Neural progenitor cell (in vitro differentiated cells): Measurements from ENCODE around the gene CSHL1. TPM values are rescaled to one million over a fixed set of nuclear protein-coding genes. Genes with fewer than 3 reads are reported as not detected.

Experiments used
- DNase-seq: peaks from one replicate; pipeline ENCODE4 v3.0.0-alpha.2; 2016; ENCODE audit warnings: low spot score
- H2AFZ ChIP-seq: fragments of 200-600 bp; sonication (generic); replicated peaks from 2 replicates; pipeline ENCODE4 v1.6.1; 2016; ENCODE audit warnings: antibody characterized with exemption
- H3F3A ChIP-seq: fragments of 200-600 bp; sonication (generic); 2 replicates; pipeline ENCODE4 v1.6.1; 2016; ENCODE audit warnings: antibody characterized with exemption, low read depth
- H3K27ac ChIP-seq: fragments of 200-600 bp; sonication (generic); 2 replicates; pipeline ENCODE4 v1.5.1; 2016; ENCODE audit warnings: mild to moderate bottlenecking
- H3K27me3 ChIP-seq: fragments of 200-600 bp; sonication (generic); 2 replicates; pipeline ENCODE4 v1.6.1; 2016; ENCODE audit warnings: mild to moderate bottlenecking, moderate library complexity
- H3K36me3 ChIP-seq: fragments of 200-600 bp; sonication (generic); 2 replicates; pipeline ENCODE4 v1.5.1; 2016
- H3K4me1 ChIP-seq: fragments of 200-600 bp; sonication (generic); 2 replicates; pipeline ENCODE4 v1.6.1; 2016; ENCODE audit warnings: mixed run types
- H3K4me2 ChIP-seq: fragments of 200-600 bp; sonication (generic); 2 replicates; pipeline ENCODE4 v1.6.1; 2016
- H3K4me3 ChIP-seq: fragments of 200-600 bp; sonication (generic); 2 replicates; pipeline ENCODE4 v1.5.1; 2016
- H3K79me2 ChIP-seq: fragments of 200-600 bp; sonication (generic); 2 replicates; pipeline ENCODE4 v1.6.1; 2016; ENCODE audit warnings: low read depth
- H3K9ac ChIP-seq: fragments of 200-600 bp; sonication (generic); 2 replicates; pipeline ENCODE4 v1.6.1; 2016
- H3K9me3 ChIP-seq: fragments of 200-600 bp; sonication (generic); 2 replicates; pipeline ENCODE4 v1.5.1; 2016; ENCODE audit warnings: low read depth
- H4K20me1 ChIP-seq: fragments of 200-600 bp; sonication (generic); 2 replicates; pipeline ENCODE4 v1.6.1; 2016; ENCODE audit warnings: low read depth
- H3K27ac Mint-ChIP-seq: 3 replicates; pipeline ENCODE4 v1.8.0; 2021; ENCODE audit warnings: mixed read lengths
- H3K27me3 Mint-ChIP-seq: 2 replicates; pipeline ENCODE4 v1.8.0; 2022; ENCODE audit warnings: low read depth, mild to moderate bottlenecking, inconsistent platforms, moderate library complexity, mixed read lengths; ENCODE audit not compliant: insufficient read depth
- H3K36me3 Mint-ChIP-seq: 3 replicates; pipeline ENCODE4 v1.8.0; 2021; ENCODE audit warnings: mixed read lengths
- H3K4me1 Mint-ChIP-seq: 3 replicates; pipeline ENCODE4 v1.8.0; 2021; ENCODE audit warnings: mixed read lengths
- H3K4me3 Mint-ChIP-seq: 3 replicates; pipeline ENCODE4 v1.8.0; 2021; ENCODE audit warnings: mild to moderate bottlenecking, moderate library complexity, mixed read lengths
- H3K9me3 Mint-ChIP-seq: 3 replicates; pipeline ENCODE4 v1.8.0; 2020; ENCODE audit warnings: mixed read lengths
- CTCF ChIP-seq: fragments of 200-600 bp; sonication (generic); IDR thresholded peaks from 2 replicates; pipeline ENCODE4 v1.5.1; 2017; ENCODE audit warnings: antibody characterized with exemption, mild to moderate bottlenecking
- EZH2 ChIP-seq: fragments of 200-600 bp; sonication (generic); IDR thresholded peaks from 2 replicates; pipeline ENCODE4 v1.6.1; 2017; ENCODE audit warnings: antibody characterized with exemption, mild to moderate bottlenecking, moderate library complexity
- EZH2phosphoT487 ChIP-seq: fragments of 200-600 bp; sonication (generic); IDR thresholded peaks from 2 replicates; pipeline ENCODE4 v1.6.1; 2017; ENCODE audit warnings: antibody characterized with exemption
- total RNA-seq: library from RNA; depleted of rRNA; stranded (reverse); fragments of >200 nt; gene quantifications from 2 replicates; pipeline ENCODE4 v1.2.3, GENCODE V29; 2015; ENCODE audit warnings: low replicate concordance

CSHL1 gene
- total RNA-seq, 1 donor from 2014 or later: not detected

- H3K79me2 ChIP-seq: no peaks in the 10 kb centered on the region
- no peak overlapping the region for H3K27ac ChIP-seq
- TF ChIP-seq EZH2: no peak
- TF ChIP-seq EZH2phosphoT487: no peak
- no peak for TF ChIP-seq CTCF
- H2AFZ ChIP-seq: no peak overlapping the region
- DNase-seq: no peak
- H3K4me3 ChIP-seq: no peak overlapping the region
- H3K9ac ChIP-seq: no peak overlapping the region
- no peaks in the 10 kb centered on the region for H3K9me3 ChIP-seq
- H3K36me3 ChIP-seq: no peaks in the 10 kb centered on the region
- H4K20me1 ChIP-seq: no peaks in the 10 kb centered on the region
- no peaks in the 10 kb centered on the region for H3K36me3 Mint-ChIP-seq
- no peak overlapping the region for H3K4me3 Mint-ChIP-seq
- peaks cover 34% of the 10 kb centered on the region for H3K4me1 Mint-ChIP-seq
- no peak overlapping the region for H3K27ac Mint-ChIP-seq
- H3K27me3 ChIP-seq: no peaks in the 10 kb centered on the region
- no peak overlapping the region for H3K4me2 ChIP-seq
- H3K27me3 Mint-ChIP-seq: no peaks in the 10 kb centered on the region
- H3F3A ChIP-seq: no peaks in the 10 kb centered on the region
- H3K9me3 Mint-ChIP-seq: no peaks in the 10 kb centered on the region
- H3K4me1 ChIP-seq: peaks cover 8% of the 10 kb centered on the region
These were observed 29.5 kb upstream of the CSHL1 start for GRCh38 chr17:63940584-63940983.

GRCh38 chr17:63939884-63940283 is 28.8 kb upstream of the CSHL1 start:
- Histone ChIP-seq H3F3A (no peaks in the 10 kb centered on the region), H3K4me2 (no peak overlapping the region), H3K4me1 (peaks cover 8% of the 10 kb centered on the region), H4K20me1 (no peaks in the 10 kb centered on the region), H2AFZ (no peak overlapping the region), H3K9ac (no peak overlapping the region), H3K9me3 (no peaks in the 10 kb centered on the region), H3K27me3 (no peaks in the 10 kb centered on the region), H3K79me2 (no peaks in the 10 kb centered on the region), H3K36me3 (no peaks in the 10 kb centered on the region), H3K4me3 (no peak overlapping the region), H3K27ac (no peak overlapping the region)
- Mint-ChIP-seq H3K9me3 (no peaks in the 10 kb centered on the region), H3K4me1 (peaks cover 29% of the 10 kb centered on the region), H3K4me3 (no peak overlapping the region), H3K27ac (peak overlapping the region; percentile 72), H3K27me3 (no peaks in the 10 kb centered on the region), H3K36me3 (no peaks in the 10 kb centered on the region)
- TF ChIP-seq EZH2phosphoT487 (no peak), EZH2 (no peak), CTCF (no peak)
- no peak for DNase-seq

DNA sequence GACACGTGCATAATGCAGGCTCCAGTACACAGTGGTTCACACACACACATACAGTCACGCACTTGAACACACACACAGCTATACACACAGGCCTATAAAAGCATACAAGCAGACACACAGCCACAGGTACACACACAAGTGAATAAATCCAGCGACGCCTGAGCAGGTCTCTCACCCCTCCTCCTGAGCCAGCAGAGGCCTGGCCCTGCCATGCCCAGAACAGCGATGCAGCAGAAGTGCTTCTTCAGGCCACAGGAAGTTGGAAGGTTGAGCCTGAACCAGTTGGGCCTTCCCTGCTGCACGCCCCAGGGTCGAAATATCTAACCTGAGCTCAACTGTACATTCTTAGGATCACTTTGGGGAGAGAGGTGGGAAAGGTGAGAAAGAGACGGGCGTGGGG is 28.3 kb upstream of the CSHL1 start:
- H3K9me3 Mint-ChIP-seq: no peaks in the 10 kb centered on the region
- DNase-seq: no peak
- peak overlapping the region; percentile 72 for H3K27ac Mint-ChIP-seq

More for the DNA sequence above, 28.3 kb upstream of the CSHL1 start:
- Mint-ChIP-seq H3K36me3 (no peaks in the 10 kb centered on the region), H3K4me3 (peak overlapping the region; percentile 54), H3K4me1 (peaks cover 29% of the 10 kb centered on the region), H3K27me3 (no peaks in the 10 kb centered on the region)
- Histone ChIP-seq H3K9ac (no peak overlapping the region), H3K79me2 (no peaks in the 10 kb centered on the region), H3K27me3 (no peaks in the 10 kb centered on the region), H4K20me1 (no peaks in the 10 kb centered on the region), H2AFZ (no peak overlapping the region), H3K27ac (no peak overlapping the region), H3K4me3 (no peak overlapping the region), H3K4me2 (no peak overlapping the region), H3K4me1 (peaks cover 8% of the 10 kb centered on the region), H3K9me3 (no peaks in the 10 kb centered on the region), H3K36me3 (no peaks in the 10 kb centered on the region), H3F3A (no peaks in the 10 kb centered on the region)
- TF ChIP-seq CTCF: no peak
- TF ChIP-seq EZH2: no peak
- no peak for TF ChIP-seq EZH2phosphoT487
